DMS79 (cell line): Measurements from ENCODE around the gene YPEL1.
A peak's percentile ranks its signal among the peaks of the same experiment; 100 is the strongest.
"Not testable (repeated sequence)": the region's sequence is repeated elsewhere in the genome, so short reads cannot be mapped to it uniquely, and the experiment has no call there.

Experiments
- DNase-seq: peaks from one replicate; lab custom pipeline; 2025; lab: John Stamatoyannopoulos, UW

Gene YPEL1

GRCh38 chr22:21683401-21683811 is 52.2 kb downstream of the YPEL1 start:
- DNase-seq = no peak

GRCh38 chr22:21682385-21683175 is 53.0 kb downstream of the YPEL1 start:
- DNase-seq = peak; percentile 42

GRCh38 chr22:21681566-21682370 is 53.8 kb downstream of the YPEL1 start:
- no peak for DNase-seq

- no peak for DNase-seq
Observed at GRCh38 chr22:21680830-21681565, 54.6 kb downstream of the YPEL1 start.

- DNase-seq = no peak
Observed at GRCh38 chr22:21679383-21679782, 56.2 kb downstream of the YPEL1 start.

GRCh38 chr22:21678842-21679241 is 56.8 kb downstream of the YPEL1 start:
- not testable (repeated sequence) for DNase-seq

GRCh38 chr22:21677606-21678443 is 57.8 kb downstream of the YPEL1 start:
- DNase-seq = no peak

- no peak for DNase-seq
Observed at GRCh38 chr22:21674638-21675245, 60.9 kb downstream of the YPEL1 start.

GRCh38 chr22:21673534-21674321 is 61.9 kb downstream of the YPEL1 start:
- DNase-seq = no peak

- no peak for DNase-seq
Observed at GRCh38 chr22:21672107-21672629, 63.4 kb downstream of the YPEL1 start.

GRCh38 chr22:21669026-21669425 is 66.6 kb downstream of the YPEL1 start:
- peak; percentile 57 for DNase-seq

GRCh38 chr22:21666786-21667185 is 68.8 kb downstream of the YPEL1 start:
- no peak for DNase-seq

GRCh38 chr22:21665047-21665851 is 70.3 kb downstream of the YPEL1 start:
- no peak for DNase-seq

GRCh38 chr22:21663738-21664137 is 71.9 kb downstream of the YPEL1 start:
- DNase-seq = no peak

GRCh38 chr22:21661991-21662390 is 73.6 kb downstream of the YPEL1 start:
- no peak for DNase-seq

- no peak for DNase-seq
Observed at GRCh38 chr22:21660904-21661303, 74.7 kb downstream of the YPEL1 start.

- DNase-seq = no peak
Observed at GRCh38 chr22:21659864-21660525, 75.6 kb downstream of the YPEL1 start.

GRCh38 chr22:21657360-21658032 is 78.1 kb downstream of the YPEL1 start:
- peak; percentile 29 for DNase-seq
